Osteoblast (primary cell): ENCODE data around the gene KCNJ2. TPM values are rescaled to one million over a fixed set of nuclear protein-coding genes. Genes with fewer than 3 reads are reported as not detected.

Experiments
- DNase-seq: peaks from one replicate; pipeline ENCODE4 v3.0.0; 2011; ENCODE audit warnings: low spot score, mixed read lengths; ENCODE audit not compliant: insufficient read length; ENCODE audit errors: missing footprints
- H2AFZ ChIP-seq: 2 replicates; pipeline ENCODE4 v1.6.0; 2011; ENCODE audit warnings: mild to moderate bottlenecking, low read length
- H3K27ac ChIP-seq: 2 replicates; pipeline ENCODE4 v1.5.1; 2011; ENCODE audit warnings: mild to moderate bottlenecking, low read depth, low read length, moderate library complexity
- H3K27me3 ChIP-seq: 2 replicates; pipeline ENCODE4 v1.6.0; 2012; ENCODE audit warnings: mild to moderate bottlenecking, control low read depth, inconsistent platforms, low read length, moderate library complexity; ENCODE audit not compliant: insufficient read depth
- H3K36me3 ChIP-seq: 2 replicates; pipeline ENCODE4 v1.5.1; 2011; ENCODE audit warnings: mild to moderate bottlenecking, low read length, control low read depth, moderate library complexity; ENCODE audit not compliant: insufficient read depth
- H3K4me1 ChIP-seq: 2 replicates; pipeline ENCODE4 v1.5.1; 2011; ENCODE audit warnings: mild to moderate bottlenecking, low read length, control low read depth, moderate library complexity; ENCODE audit not compliant: insufficient read depth
- H3K4me2 ChIP-seq: 2 replicates; pipeline ENCODE4 v1.6.0; 2011; ENCODE audit warnings: mild to moderate bottlenecking, low read length; ENCODE audit not compliant: insufficient read depth
- H3K4me3 ChIP-seq: fragments of 200-600 bp; sonication (generic); 3 replicates; pipeline ENCODE4 v1.5.1; 2012; ENCODE audit warnings: mild to moderate bottlenecking, low read length, inconsistent platforms; ENCODE audit not compliant: insufficient read depth
- H3K79me2 ChIP-seq: 2 replicates; pipeline ENCODE4 v1.6.0; 2012; ENCODE audit warnings: mild to moderate bottlenecking, low read length, control low read depth, inconsistent platforms; ENCODE audit not compliant: insufficient read depth
- H3K9me3 ChIP-seq: 2 replicates; pipeline ENCODE4 v1.5.1; 2011; ENCODE audit warnings: low read depth, low read length, control low read depth
- H4K20me1 ChIP-seq: 2 replicates; pipeline ENCODE4 v1.6.0; 2012; ENCODE audit warnings: mild to moderate bottlenecking, low read length, control low read depth; ENCODE audit not compliant: insufficient read depth
- CTCF ChIP-seq: IDR thresholded peaks from 2 replicates; pipeline ENCODE4 v1.5.1; 2011; ENCODE audit warnings: mild to moderate bottlenecking, low read depth, low read length, moderate library complexity; ENCODE audit errors: extremely low read depth
- total RNA-seq: library from RNA; depleted of rRNA; stranded (reverse); fragments of >200 nt; gene quantifications from 2 replicates; pipeline ENCODE4 v1.2.3, GENCODE V29; 2012

KCNJ2 gene
- total RNA-seq, 1 donor, result 5.1 TPM

GRCh38 chr17:70169709-70170597 is 621 bp downstream of the KCNJ2 start:
- H3K4me3 ChIP-seq, result peak overlapping the region; percentile 73
- H3K27me3 ChIP-seq, result peaks cover 17% of the 10 kb centered on the region
- TF ChIP-seq CTCF, result no peak
- H3K36me3 ChIP-seq, result no peaks in the 10 kb centered on the region
- H3K27ac ChIP-seq, result no peak overlapping the region
- DNase-seq, result no peak
- H2AFZ ChIP-seq, result peak overlapping the region; percentile 80
- peaks cover 4% of the 10 kb centered on the region for H3K79me2 ChIP-seq
- H4K20me1 ChIP-seq, result no peaks in the 10 kb centered on the region
- peak overlapping the region; percentile 91 for H3K4me2 ChIP-seq
- H3K4me1 ChIP-seq, result peaks cover 3% of the 10 kb centered on the region
- no peaks in the 10 kb centered on the region for H3K9me3 ChIP-seq

- Histone ChIP-seq H3K4me3 (no peak overlapping the region), H3K9me3 (no peaks in the 10 kb centered on the region), H3K27ac (no peak overlapping the region), H3K4me1 (peaks cover 3% of the 10 kb centered on the region), H2AFZ (no peak overlapping the region), H3K79me2 (peaks cover 4% of the 10 kb centered on the region), H3K36me3 (no peaks in the 10 kb centered on the region), H3K27me3 (peaks cover 17% of the 10 kb centered on the region), H3K4me2 (no peak overlapping the region), H4K20me1 (no peaks in the 10 kb centered on the region)
- DNase-seq, result no peak
- no peak for TF ChIP-seq CTCF
Observed at GRCh38 chr17:70171159-70171558, 1.8 kb downstream of the KCNJ2 start.

DNA sequence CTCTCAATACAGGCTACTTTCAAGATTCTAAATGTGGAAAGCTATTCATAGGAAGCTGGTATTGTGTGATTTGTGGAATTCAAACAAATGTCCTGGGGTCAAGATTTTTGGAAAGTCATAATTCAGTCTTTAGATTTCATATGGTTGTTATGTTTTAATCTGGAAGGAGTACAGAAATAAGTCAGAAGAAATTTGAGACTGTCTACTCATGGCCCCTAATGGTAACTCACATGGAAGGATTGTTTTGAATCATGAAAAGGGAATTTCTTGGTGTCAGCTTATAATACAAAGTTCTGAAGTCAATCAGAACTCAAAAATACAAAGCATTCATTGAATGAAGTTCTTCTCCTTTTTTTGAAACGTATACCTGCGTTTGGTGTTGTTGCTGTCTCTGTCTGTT is 3.1 kb downstream of the KCNJ2 start:
- no peak for DNase-seq
- H3K9me3 ChIP-seq, result no peaks in the 10 kb centered on the region
- peaks cover 4% of the 10 kb centered on the region for H3K79me2 ChIP-seq
- no peak for TF ChIP-seq CTCF
- H3K4me1 ChIP-seq, result peaks cover 3% of the 10 kb centered on the region
- no peak overlapping the region for H3K27ac ChIP-seq
- H3K4me3 ChIP-seq, result no peak overlapping the region
- H2AFZ ChIP-seq, result no peak overlapping the region
- no peaks in the 10 kb centered on the region for H3K36me3 ChIP-seq
- peaks cover 17% of the 10 kb centered on the region for H3K27me3 ChIP-seq
- no peak overlapping the region for H3K4me2 ChIP-seq
- no peaks in the 10 kb centered on the region for H4K20me1 ChIP-seq

DNA sequence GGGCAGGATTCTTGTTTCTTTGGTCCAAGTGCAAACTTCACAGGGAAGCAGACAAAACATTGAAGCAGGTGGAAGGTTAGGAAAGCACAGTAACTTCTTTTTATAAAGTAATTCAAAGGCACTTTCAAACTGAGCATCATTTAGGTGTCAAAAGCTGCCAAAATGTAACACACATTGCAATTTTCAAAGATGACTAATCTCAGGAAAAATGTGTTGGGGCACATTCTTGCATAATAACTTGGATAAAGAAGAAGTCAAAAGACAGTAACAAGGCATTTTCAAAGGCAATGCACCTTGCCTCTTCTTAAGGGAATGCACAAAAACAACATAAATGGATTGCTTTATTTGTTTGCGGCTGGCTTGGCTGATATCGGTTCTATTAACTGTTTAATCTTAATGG is 3.6 kb downstream of the KCNJ2 start:
- no peak for DNase-seq
- Histone ChIP-seq H4K20me1 (no peaks in the 10 kb centered on the region), H3K27me3 (peaks cover 17% of the 10 kb centered on the region), H3K9me3 (no peaks in the 10 kb centered on the region), H3K36me3 (no peaks in the 10 kb centered on the region), H3K4me3 (no peak overlapping the region), H2AFZ (no peak overlapping the region), H3K79me2 (peaks cover 4% of the 10 kb centered on the region), H3K27ac (no peak overlapping the region), H3K4me1 (peaks cover 3% of the 10 kb centered on the region), H3K4me2 (no peak overlapping the region)
- TF ChIP-seq CTCF, result no peak
